ENCODE measurements around the gene MTA3.

Gene MTA3

GRCh38 chr2:42736598-42737322 is 168.3 kb downstream of the MTA3 start:
- Histone ChIP-seq H3K27ac (ENCODE audit: low read depth, low read length) (no peak overlapping the region), H3K4me2 (ENCODE audit: low read length) (no peak overlapping the region), H3K9me3 (ENCODE audit: control insufficient read depth, insufficient read depth, low read length) (peaks cover 13% of the 10 kb centered on the region; the same call in 1 of the 2 replicates), H3K36me3 (ENCODE audit: control insufficient read depth, low read length) (peaks cover 18% of the 10 kb centered on the region), H3K9me2 (replicated peaks; ENCODE audit: control insufficient read depth, low read length) (no peaks in the 10 kb centered on the region), H4K20me1 (ENCODE audit: control insufficient read depth, insufficient read depth, low read depth, low read length) (no peaks in the 10 kb centered on the region), H3F3A (ENCODE audit: control insufficient read depth, insufficient read depth) (no peaks in the 10 kb centered on the region), H3K4me1 (ENCODE audit: control insufficient read depth, low read length) (no peaks in the 10 kb centered on the region), H3K27me3 (ENCODE audit: control insufficient read depth, low read length) (no peaks in the 10 kb centered on the region), H3K79me2 (ENCODE audit: control insufficient read depth, low read length) (no peaks in the 10 kb centered on the region), H3K4me3 (ENCODE audit: low read length) (no peak overlapping the region)
- TF ChIP-seq EZH2phosphoT487 (IDR thresholded peaks at IDR 0.05; ENCODE audit: borderline replicate concordance, low read length) (no peak), CTCF (IDR thresholded peaks at IDR 0.05; ENCODE audit: low read depth, low read length, poor library complexity, severe bottlenecking) (no peak)

- Histone ChIP-seq H3K79me2 (ENCODE audit: control insufficient read depth, low read length) (no peaks in the 10 kb centered on the region), H3K27ac (ENCODE audit: low read depth, low read length) (no peak overlapping the region), H3F3A (ENCODE audit: control insufficient read depth, insufficient read depth) (no peaks in the 10 kb centered on the region), H3K4me1 (ENCODE audit: control insufficient read depth, low read length) (no peaks in the 10 kb centered on the region), H3K4me2 (ENCODE audit: low read length) (no peak overlapping the region), H3K36me3 (ENCODE audit: control insufficient read depth, low read length) (peaks cover 15% of the 10 kb centered on the region), H3K9me3 (ENCODE audit: control insufficient read depth, insufficient read depth, low read length) (peaks cover 9% of the 10 kb centered on the region; the same call in 1 of the 2 replicates), H3K4me3 (ENCODE audit: low read length) (no peak overlapping the region), H3K9me2 (replicated peaks; ENCODE audit: control insufficient read depth, low read length) (no peaks in the 10 kb centered on the region), H4K20me1 (ENCODE audit: control insufficient read depth, insufficient read depth, low read depth, low read length) (no peaks in the 10 kb centered on the region), H3K27me3 (ENCODE audit: control insufficient read depth, low read length) (no peaks in the 10 kb centered on the region)
- no peak for TF ChIP-seq CTCF (IDR thresholded peaks at IDR 0.05; ENCODE audit: low read depth, low read length, poor library complexity, severe bottlenecking)
- TF ChIP-seq EZH2phosphoT487 (IDR thresholded peaks at IDR 0.05; ENCODE audit: borderline replicate concordance, low read length): no peak
Observed at GRCh38 chr2:42741140-42741539, 172.7 kb downstream of the MTA3 start.

- no peaks in the 10 kb centered on the region for H3K4me1 ChIP-seq (ENCODE audit: control insufficient read depth, low read length)
- peak; percentile 19 for TF ChIP-seq CTCF (IDR thresholded peaks at IDR 0.05; ENCODE audit: low read depth, low read length, poor library complexity, severe bottlenecking)
- no peak for TF ChIP-seq EZH2phosphoT487 (IDR thresholded peaks at IDR 0.05; ENCODE audit: borderline replicate concordance, low read length)
- H3K27me3 ChIP-seq (ENCODE audit: control insufficient read depth, low read length): no peaks in the 10 kb centered on the region
- H3K36me3 ChIP-seq (ENCODE audit: control insufficient read depth, low read length): peaks cover under 1% of the 10 kb centered on the region
- H3K4me3 ChIP-seq (ENCODE audit: low read length): no peak overlapping the region
- peaks cover 5% of the 10 kb centered on the region; the same call in 1 of the 2 replicates for H3K9me3 ChIP-seq (ENCODE audit: control insufficient read depth, insufficient read depth, low read length)
- H3K27ac ChIP-seq (ENCODE audit: low read depth, low read length): no peak overlapping the region
- no peaks in the 10 kb centered on the region for H4K20me1 ChIP-seq (ENCODE audit: control insufficient read depth, insufficient read depth, low read depth, low read length)
- no peaks in the 10 kb centered on the region for H3K9me2 ChIP-seq (replicated peaks; ENCODE audit: control insufficient read depth, low read length)
- H3F3A ChIP-seq (ENCODE audit: control insufficient read depth, insufficient read depth): no peaks in the 10 kb centered on the region
- no peaks in the 10 kb centered on the region for H3K79me2 ChIP-seq (ENCODE audit: control insufficient read depth, low read length)
- no peak overlapping the region for H3K4me2 ChIP-seq (ENCODE audit: low read length)
Observed at GRCh38 chr2:42742740-42743658, 174.6 kb downstream of the MTA3 start.

Measured in DOHH2 (cell line).